Calu3 (cell line): ENCODE measurements around the gene ZC3H14. TPM values are rescaled to one million over a fixed set of nuclear protein-coding genes. Genes with fewer than 3 reads are reported as not detected.

Experiments used
- BruUV-seq: library from RNA; stranded (reverse); fragments of 400-500 nt; replicated peaks from 2 replicates; lab custom pipeline; 2021; lab: Mats Ljungman, UMichigan
- CTCF ChIA-PET: fragments of 300-600 bp; sonication (Branson Sonifier 250); formaldehyde crosslinking; loops from one replicate; lab custom pipeline; 2022; ENCODE audit warnings: antibody characterized with exemption; lab: Charles Lee
- DNase-seq: peaks from one replicate; pipeline ENCODE4 v3.0.0; 2022
- H3K27ac Mint-ChIP-seq: one replicate; pipeline ENCODE4 v1.8.0; 2022; ENCODE audit warnings: mixed read lengths; ENCODE audit not compliant: unreplicated experiment
- H3K27me3 Mint-ChIP-seq: one replicate; pipeline ENCODE4 v1.8.0; 2022; ENCODE audit warnings: mixed read lengths; ENCODE audit not compliant: unreplicated experiment
- H3K36me3 Mint-ChIP-seq: one replicate; pipeline ENCODE4 v1.8.0; 2022; ENCODE audit warnings: mild to moderate bottlenecking, moderate library complexity, mixed read lengths; ENCODE audit not compliant: insufficient read depth, unreplicated experiment
- H3K4me1 Mint-ChIP-seq: one replicate; pipeline ENCODE4 v1.8.0; 2022; ENCODE audit warnings: mild to moderate bottlenecking, low read depth, mixed read lengths; ENCODE audit not compliant: unreplicated experiment
- H3K4me3 Mint-ChIP-seq: one replicate; pipeline ENCODE4 v1.8.0; 2022; ENCODE audit warnings: mild to moderate bottlenecking, low read depth, moderate library complexity, mixed read lengths; ENCODE audit not compliant: unreplicated experiment
- H3K9me3 Mint-ChIP-seq: one replicate; pipeline ENCODE4 v1.8.0; 2022; ENCODE audit warnings: low read depth, mixed read lengths; ENCODE audit not compliant: unreplicated experiment
- intact Hi-C: fragments of 100-400 bp; cut with micrococcal nuclease; formaldehyde crosslinking; loops from one replicate; pipeline ENCODE4 v1.10.0; 2022; ENCODE audit not compliant: unreplicated experiment
- total RNA-seq: library from RNA; stranded (reverse); gene quantifications from 2 replicates; pipeline ENCODE4 v1.2.3, GENCODE V29; 2022
- TF ChIP-seq, protein P1 (sequence below): fragments of 200-600 bp; IDR thresholded peaks from one replicate; pipeline ENCODE4 v1.8.0; 2022; ENCODE audit warnings: antibody characterized with exemption; ENCODE audit not compliant: unreplicated experiment

ZC3H14 gene
- total RNA-seq, 1 experiment from 2014 or later = 69.3 TPM

DNA sequence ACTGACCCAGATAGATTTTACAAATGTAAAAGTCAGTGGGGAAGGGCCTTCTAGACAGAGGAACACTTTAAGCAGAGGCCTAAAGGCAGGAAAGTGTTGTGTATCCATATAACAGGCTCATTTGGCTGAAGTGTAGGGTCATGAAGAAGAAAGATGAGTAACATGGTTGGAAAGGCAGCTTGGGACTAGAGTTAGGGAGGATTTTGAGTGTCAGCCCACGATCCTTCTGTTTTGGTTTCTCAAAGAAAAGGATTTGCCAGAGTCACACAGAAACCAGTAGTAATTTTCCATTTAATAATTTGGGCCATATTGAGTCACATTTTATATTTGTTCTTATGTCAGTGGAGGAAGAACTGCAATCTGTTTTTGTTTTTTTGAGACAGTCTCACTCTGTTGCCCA lies 76.4 kb downstream of the ZC3H14 start:
- TF ChIP-seq, protein P1, sequence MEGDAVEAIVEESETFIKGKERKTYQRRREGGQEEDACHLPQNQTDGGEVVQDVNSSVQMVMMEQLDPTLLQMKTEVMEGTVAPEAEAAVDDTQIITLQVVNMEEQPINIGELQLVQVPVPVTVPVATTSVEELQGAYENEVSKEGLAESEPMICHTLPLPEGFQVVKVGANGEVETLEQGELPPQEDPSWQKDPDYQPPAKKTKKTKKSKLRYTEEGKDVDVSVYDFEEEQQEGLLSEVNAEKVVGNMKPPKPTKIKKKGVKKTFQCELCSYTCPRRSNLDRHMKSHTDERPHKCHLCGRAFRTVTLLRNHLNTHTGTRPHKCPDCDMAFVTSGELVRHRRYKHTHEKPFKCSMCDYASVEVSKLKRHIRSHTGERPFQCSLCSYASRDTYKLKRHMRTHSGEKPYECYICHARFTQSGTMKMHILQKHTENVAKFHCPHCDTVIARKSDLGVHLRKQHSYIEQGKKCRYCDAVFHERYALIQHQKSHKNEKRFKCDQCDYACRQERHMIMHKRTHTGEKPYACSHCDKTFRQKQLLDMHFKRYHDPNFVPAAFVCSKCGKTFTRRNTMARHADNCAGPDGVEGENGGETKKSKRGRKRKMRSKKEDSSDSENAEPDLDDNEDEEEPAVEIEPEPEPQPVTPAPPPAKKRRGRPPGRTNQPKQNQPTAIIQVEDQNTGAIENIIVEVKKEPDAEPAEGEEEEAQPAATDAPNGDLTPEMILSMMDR = no peak
- CTCF ChIA-PET = interaction anchor here (0.5 kb wide), 1 partner anchor 16 kb away, joined by 3 read pairs; no protein-coding TSS in a partner anchor
- intact Hi-C loops = no loop called here
- Mint-ChIP-seq H3K9me3 (peaks cover 3% of the 10 kb centered on the region), H3K27me3 (no peaks in the 10 kb centered on the region), H3K36me3 (no peaks in the 10 kb centered on the region), H3K4me1 (no peaks in the 10 kb centered on the region), H3K4me3 (no peak overlapping the region), H3K27ac (no peak overlapping the region)
- DNase-seq = no peak
- BruUV-seq = no TSS peak

DNA sequence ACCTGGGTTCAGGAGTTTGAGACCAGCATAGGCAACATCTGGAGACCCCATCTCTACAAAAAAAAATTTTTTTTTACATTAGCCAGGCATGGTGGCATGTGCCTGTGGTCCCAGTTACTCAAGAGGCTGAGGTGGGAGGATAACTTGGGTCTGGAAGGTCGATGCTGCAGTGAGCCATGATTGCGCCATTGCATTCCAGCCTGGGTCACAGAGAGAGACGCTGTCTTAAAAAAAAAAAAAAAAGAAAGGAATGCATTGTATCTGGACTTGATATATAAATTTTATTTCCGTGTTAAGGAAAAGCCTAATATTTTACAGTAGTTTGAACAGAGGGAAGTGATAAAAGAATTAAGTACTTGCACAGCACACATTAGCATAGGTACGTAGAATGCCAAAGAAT lies 97.2 kb downstream of the ZC3H14 start:
- peak; percentile 50 for DNase-seq
- Mint-ChIP-seq H3K4me3 (no peak overlapping the region), H3K27ac (no peak overlapping the region), H3K4me1 (no peaks in the 10 kb centered on the region), H3K36me3 (no peaks in the 10 kb centered on the region), H3K9me3 (no peaks in the 10 kb centered on the region), H3K27me3 (no peaks in the 10 kb centered on the region)
- CTCF ChIA-PET = no interaction called here
- no TSS peak for BruUV-seq
- TF ChIP-seq, protein P1 = no peak
- intact Hi-C loops = loop anchor here (10.0 kb wide), 2 partner anchors 135 to 1255 kb away; partner anchors contain the start of gene EML5

DNA sequence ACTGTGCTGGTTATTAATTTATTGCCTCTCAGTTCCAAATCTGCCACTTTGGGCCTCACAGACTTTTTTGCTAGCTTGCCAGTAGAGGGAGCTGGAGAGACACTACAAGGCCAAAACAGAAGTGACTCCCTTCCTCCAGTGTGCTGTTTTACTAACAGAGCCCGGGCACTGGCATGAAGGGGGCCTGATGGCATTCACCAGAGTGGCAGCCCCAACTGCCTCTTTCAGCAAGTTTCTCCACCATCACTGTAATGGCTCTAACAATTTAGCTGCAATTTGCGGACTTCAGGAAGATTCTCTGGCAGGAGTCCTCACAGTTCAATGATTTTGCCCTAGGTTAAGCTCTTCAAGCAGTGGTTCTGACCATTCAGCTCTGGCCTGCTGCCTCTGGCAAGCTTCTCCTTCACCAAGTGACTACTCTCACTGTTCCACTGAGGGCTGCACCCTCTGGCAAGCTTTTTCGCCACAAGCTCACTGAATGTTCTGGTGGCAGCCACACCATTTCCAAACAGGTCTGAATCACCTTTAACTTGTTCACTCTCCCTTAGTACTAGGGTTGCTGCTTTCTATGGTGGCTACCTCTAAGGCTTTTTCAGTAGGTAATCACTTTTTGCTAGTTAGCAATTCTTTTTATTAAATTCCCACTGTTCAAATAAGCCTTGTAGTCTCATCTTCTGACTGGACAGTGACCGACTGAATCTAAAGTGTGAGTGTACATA lies 104.9 kb downstream of the ZC3H14 start:
- intact Hi-C loops = loop anchor here (1.0 to 10.0 kb wide), 4 partner anchors 127 to 1247 kb away; partner anchors contain the start of gene EML5
- Mint-ChIP-seq H3K4me1 (no peaks in the 10 kb centered on the region), H3K36me3 (no peaks in the 10 kb centered on the region), H3K27me3 (peaks cover 13% of the 10 kb centered on the region), H3K4me3 (no peak overlapping the region), H3K27ac (no peak overlapping the region), H3K9me3 (peaks cover 7% of the 10 kb centered on the region)
- TF ChIP-seq, protein P1 = peak; percentile 41
- DNase-seq = peak; percentile 60
- no TSS peak for BruUV-seq
- CTCF ChIA-PET = interaction anchor here (0.7 to 1.3 kb wide), 5 partner anchors 45 to 1272 kb away, joined by 3 to 6 read pairs (median 4); no protein-coding TSS in a partner anchor

DNA sequence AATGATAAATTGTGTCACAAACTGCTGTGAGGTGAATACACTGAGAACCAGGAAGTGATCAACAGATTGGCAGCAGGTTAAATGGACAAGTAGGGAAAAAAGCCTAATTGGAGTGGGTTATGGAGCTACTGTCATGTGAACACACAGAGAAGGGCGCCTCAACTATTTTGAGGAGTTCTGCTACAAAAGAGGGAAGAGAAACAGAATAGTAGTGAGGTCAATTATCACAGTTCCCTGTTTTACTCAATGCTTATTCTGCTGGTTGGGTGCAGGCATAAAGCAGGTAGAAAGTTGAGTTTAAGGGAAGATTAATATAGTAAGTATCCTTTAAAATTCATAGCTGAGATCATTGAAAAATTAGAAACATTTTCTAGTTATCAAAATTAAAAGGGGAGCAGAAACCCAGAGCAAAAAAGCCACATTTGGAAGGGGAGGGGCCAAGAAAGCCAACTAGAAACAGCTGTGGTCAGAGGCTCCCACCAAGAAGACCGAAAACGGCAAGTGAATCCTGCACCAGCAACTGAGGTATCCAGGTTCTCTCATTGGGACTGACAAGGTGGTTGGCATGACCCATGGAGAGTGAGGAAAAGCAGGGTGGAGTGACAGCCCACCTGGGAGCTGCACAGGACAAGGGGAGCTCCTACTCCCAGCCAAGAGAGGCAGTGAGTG lies 105.7 kb downstream of the ZC3H14 start:
- Mint-ChIP-seq H3K27me3 (peaks cover 13% of the 10 kb centered on the region), H3K4me3 (no peak overlapping the region), H3K36me3 (no peaks in the 10 kb centered on the region), H3K9me3 (peaks cover 7% of the 10 kb centered on the region), H3K27ac (no peak overlapping the region), H3K4me1 (no peaks in the 10 kb centered on the region)
- BruUV-seq = no TSS peak
- no peak for DNase-seq
- intact Hi-C loops = loop anchor here (10.0 kb wide), 2 partner anchors 126 to 1246 kb away; partner anchors contain the start of gene EML5
- TF ChIP-seq, protein P1 = no peak
- CTCF ChIA-PET = no interaction called here
